Osteocyte (in vitro differentiated cells): ENCODE results near the gene CHRM3. TPM values are rescaled to one million over a fixed set of nuclear protein-coding genes. Genes with fewer than 3 reads are reported as not detected.

Source experiments
- DNase-seq: peaks from one replicate; pipeline ENCODE4 v3.0.0; 2021; ENCODE audit warnings: mixed read lengths; ENCODE audit not compliant: unreplicated experiment; ENCODE audit errors: extremely low spot score
- H3K27ac Mint-ChIP-seq: one replicate; pipeline ENCODE4 v1.8.0; 2021; ENCODE audit warnings: mild to moderate bottlenecking, mixed read lengths; ENCODE audit not compliant: unreplicated experiment
- H3K27me3 Mint-ChIP-seq: one replicate; pipeline ENCODE4 v1.8.0; 2021; ENCODE audit warnings: mixed read lengths; ENCODE audit not compliant: unreplicated experiment
- H3K36me3 Mint-ChIP-seq: one replicate; pipeline ENCODE4 v1.8.0; 2021; ENCODE audit warnings: mixed read lengths; ENCODE audit not compliant: unreplicated experiment
- H3K4me1 Mint-ChIP-seq: one replicate; pipeline ENCODE4 v1.8.0; 2021; ENCODE audit warnings: mixed read lengths; ENCODE audit not compliant: unreplicated experiment
- H3K4me3 Mint-ChIP-seq: one replicate; pipeline ENCODE4 v1.8.0; 2021; ENCODE audit warnings: mild to moderate bottlenecking, moderate library complexity, mixed read lengths; ENCODE audit not compliant: unreplicated experiment
- H3K9me3 Mint-ChIP-seq: one replicate; pipeline ENCODE4 v1.8.0; 2021; ENCODE audit warnings: mixed read lengths; ENCODE audit not compliant: unreplicated experiment
- total RNA-seq: library from RNA; stranded (reverse); gene quantifications from 2 replicates; pipeline ENCODE4 v1.2.1, GENCODE V29; 2021
- TF ChIP-seq, protein P1 (sequence below): fragments of 200-600 bp; sonication (generic); IDR thresholded peaks from 2 replicates; pipeline ENCODE4 v1.5.0; 2021; ENCODE audit warnings: antibody characterized with exemption, mild to moderate bottlenecking, moderate library complexity

CHRM3 gene
- total RNA-seq, 1 donor from 2014 or later, result 0.30 TPM

GRCh38 chr1:239418681-239419080, 32.3 kb downstream of the CHRM3 start:
- no peak for DNase-seq
- peaks cover 5% of the 10 kb centered on the region for H3K27me3 Mint-ChIP-seq
- no peaks in the 10 kb centered on the region for H3K9me3 Mint-ChIP-seq
- no peaks in the 10 kb centered on the region for H3K36me3 Mint-ChIP-seq
- H3K4me3 Mint-ChIP-seq, result no peak overlapping the region
- TF ChIP-seq, protein P1, sequence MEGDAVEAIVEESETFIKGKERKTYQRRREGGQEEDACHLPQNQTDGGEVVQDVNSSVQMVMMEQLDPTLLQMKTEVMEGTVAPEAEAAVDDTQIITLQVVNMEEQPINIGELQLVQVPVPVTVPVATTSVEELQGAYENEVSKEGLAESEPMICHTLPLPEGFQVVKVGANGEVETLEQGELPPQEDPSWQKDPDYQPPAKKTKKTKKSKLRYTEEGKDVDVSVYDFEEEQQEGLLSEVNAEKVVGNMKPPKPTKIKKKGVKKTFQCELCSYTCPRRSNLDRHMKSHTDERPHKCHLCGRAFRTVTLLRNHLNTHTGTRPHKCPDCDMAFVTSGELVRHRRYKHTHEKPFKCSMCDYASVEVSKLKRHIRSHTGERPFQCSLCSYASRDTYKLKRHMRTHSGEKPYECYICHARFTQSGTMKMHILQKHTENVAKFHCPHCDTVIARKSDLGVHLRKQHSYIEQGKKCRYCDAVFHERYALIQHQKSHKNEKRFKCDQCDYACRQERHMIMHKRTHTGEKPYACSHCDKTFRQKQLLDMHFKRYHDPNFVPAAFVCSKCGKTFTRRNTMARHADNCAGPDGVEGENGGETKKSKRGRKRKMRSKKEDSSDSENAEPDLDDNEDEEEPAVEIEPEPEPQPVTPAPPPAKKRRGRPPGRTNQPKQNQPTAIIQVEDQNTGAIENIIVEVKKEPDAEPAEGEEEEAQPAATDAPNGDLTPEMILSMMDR, result no peak
- no peak overlapping the region for H3K27ac Mint-ChIP-seq
- H3K4me1 Mint-ChIP-seq, result no peaks in the 10 kb centered on the region

DNA sequence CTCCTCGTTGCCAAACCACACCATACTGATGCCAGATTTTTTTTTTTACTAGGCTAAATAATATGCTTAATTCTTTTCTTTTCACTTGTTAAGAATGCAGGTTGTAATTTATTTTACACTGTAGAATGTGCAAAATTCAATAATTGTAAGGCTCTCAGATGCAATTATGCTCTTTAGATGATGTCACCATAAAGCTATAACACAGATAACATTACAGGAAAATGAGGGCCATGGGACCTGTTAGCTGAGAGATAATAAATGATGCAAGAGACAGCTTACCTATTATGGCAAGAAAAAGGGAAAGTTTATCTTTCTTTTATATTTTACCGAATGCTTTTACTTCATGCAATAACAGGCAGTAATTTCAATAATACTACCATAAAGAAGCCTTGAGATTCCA, 35.4 kb downstream of the CHRM3 start:
- no peak for DNase-seq
- Mint-ChIP-seq H3K27ac (no peak overlapping the region), H3K36me3 (no peaks in the 10 kb centered on the region), H3K4me3 (no peak overlapping the region), H3K9me3 (no peaks in the 10 kb centered on the region), H3K27me3 (peaks cover 5% of the 10 kb centered on the region), H3K4me1 (peaks cover 8% of the 10 kb centered on the region)
- TF ChIP-seq, protein P1, result no peak

GRCh38 chr1:239422818-239423217, 36.5 kb downstream of the CHRM3 start:
- Mint-ChIP-seq H3K4me3 (no peak overlapping the region), H3K36me3 (no peaks in the 10 kb centered on the region), H3K27ac (no peak overlapping the region), H3K27me3 (peaks cover 5% of the 10 kb centered on the region), H3K9me3 (no peaks in the 10 kb centered on the region), H3K4me1 (peaks cover 16% of the 10 kb centered on the region)
- DNase-seq, result no peak
- TF ChIP-seq, protein P1, result no peak

- TF ChIP-seq, protein P1, result no peak
- Mint-ChIP-seq H3K36me3 (no peaks in the 10 kb centered on the region), H3K9me3 (no peaks in the 10 kb centered on the region), H3K4me1 (peaks cover 35% of the 10 kb centered on the region), H3K27me3 (peaks cover 2% of the 10 kb centered on the region), H3K4me3 (no peak overlapping the region), H3K27ac (no peak overlapping the region)
- DNase-seq, result no peak
Observed at GRCh38 chr1:239426821-239427475, 40.6 kb downstream of the CHRM3 start.

DNA sequence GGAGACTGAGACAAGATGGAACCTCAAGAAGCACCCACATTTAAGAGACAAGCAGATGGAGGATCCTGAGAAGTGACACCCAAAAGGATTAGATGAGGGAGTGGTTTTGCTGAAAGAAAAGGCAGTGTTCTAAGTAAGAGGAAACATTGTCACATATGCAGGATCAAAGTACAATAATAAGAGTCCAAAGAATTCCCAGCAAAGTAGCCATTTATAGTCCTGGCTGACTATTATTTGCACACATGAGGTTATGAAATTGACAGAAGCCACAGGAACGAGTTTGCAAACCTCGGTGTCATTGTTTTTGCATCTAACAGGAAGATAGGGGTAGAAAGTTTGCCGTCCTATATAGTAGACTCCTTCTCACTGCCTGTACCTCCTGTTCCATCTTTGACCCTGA, 41.3 kb downstream of the CHRM3 start:
- H3K4me1 Mint-ChIP-seq, result peaks cover 35% of the 10 kb centered on the region
- H3K36me3 Mint-ChIP-seq, result no peaks in the 10 kb centered on the region
- H3K27ac Mint-ChIP-seq, result peak overlapping the region; percentile 17
- TF ChIP-seq, protein P1, result no peak
- DNase-seq, result no peak
- peaks cover 2% of the 10 kb centered on the region for H3K27me3 Mint-ChIP-seq
- H3K4me3 Mint-ChIP-seq, result no peak overlapping the region
- H3K9me3 Mint-ChIP-seq, result no peaks in the 10 kb centered on the region
